Measurements from ENCODE around the gene CRYGS.

Gene CRYGS

DNA sequence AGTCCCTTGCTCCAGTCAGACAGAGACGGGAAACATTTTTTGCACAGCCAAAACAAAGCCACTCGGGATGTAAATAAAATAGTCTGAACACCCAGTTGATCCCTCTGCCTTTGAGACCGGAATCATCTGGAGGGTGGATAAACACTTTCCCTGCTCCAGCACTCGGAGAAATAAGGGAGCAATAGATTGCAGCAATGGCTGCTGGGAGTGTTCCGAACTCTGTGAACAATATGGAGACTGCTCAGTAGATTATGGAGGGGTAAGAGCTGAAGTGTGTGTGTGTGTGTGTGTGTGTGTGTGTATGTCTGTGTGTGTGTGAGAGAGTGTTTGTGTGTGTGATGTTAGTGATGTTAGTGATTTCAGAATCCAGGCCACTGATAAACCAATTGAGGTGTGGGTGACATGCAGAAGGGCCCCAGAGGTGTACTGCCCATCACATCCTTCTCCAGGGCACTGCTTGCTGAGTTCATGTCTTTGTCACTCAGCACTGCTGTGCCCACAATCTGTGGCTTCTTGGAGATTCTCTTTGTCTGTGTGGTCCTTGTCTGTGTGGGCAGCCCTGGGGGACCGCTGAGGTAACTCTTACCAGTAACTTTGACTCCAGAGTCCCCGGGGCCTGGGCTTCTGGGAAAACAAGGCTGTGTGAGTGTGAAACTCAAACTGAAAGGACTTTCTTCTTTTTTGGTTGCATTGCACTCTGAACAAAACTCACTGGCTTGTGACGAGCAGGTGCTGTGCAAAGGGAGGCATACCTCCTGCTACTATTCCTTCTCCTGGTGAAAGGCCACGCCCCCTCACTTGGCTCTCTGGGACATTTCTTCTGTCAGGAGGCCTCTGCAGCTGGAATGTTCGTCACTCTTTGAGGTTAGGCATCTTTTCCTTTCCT, 23.0 kb downstream of the CRYGS start:
- DNase-seq (ENCODE audit: low read depth), result no peak
- TF ChIP-seq CTCF (IDR thresholded peaks at IDR 0.05; ENCODE audit: low read depth, low read length), result no peak
- no peak overlapping the region for H3K4me3 ChIP-seq (ENCODE audit: low read depth, low read length)

DNA sequence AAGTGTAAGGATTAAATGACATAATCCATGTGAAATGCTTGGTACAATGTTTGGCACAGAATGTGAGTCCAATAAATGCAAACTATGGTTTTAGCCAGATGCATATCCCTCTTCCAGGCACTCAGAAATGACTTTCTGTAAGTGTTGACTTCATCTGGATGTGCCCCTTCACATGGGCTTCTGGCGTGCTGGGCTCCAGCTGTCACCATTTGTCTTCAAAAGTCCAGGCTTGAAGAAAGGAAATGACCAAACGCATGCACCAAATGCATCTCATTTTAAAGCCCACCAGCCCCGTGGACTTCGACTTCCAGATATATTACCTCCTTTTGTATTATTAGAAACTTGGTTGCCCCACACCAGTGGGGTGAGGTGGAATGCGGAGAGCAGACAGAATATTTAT, 23.7 kb downstream of the CRYGS start:
- TF ChIP-seq MYC (IDR thresholded peaks at IDR 0.05; ENCODE audit: low read depth, low read length) (no peak), CTCF (IDR thresholded peaks at IDR 0.05; ENCODE audit: low read depth, low read length) (no peak), MAX (IDR thresholded peaks at IDR 0.05; ENCODE audit: low read depth, low read length) (no peak), POLR2A (IDR thresholded peaks at IDR 0.05; ENCODE audit: extremely low read depth, insufficient read length) (no peak)

DNA sequence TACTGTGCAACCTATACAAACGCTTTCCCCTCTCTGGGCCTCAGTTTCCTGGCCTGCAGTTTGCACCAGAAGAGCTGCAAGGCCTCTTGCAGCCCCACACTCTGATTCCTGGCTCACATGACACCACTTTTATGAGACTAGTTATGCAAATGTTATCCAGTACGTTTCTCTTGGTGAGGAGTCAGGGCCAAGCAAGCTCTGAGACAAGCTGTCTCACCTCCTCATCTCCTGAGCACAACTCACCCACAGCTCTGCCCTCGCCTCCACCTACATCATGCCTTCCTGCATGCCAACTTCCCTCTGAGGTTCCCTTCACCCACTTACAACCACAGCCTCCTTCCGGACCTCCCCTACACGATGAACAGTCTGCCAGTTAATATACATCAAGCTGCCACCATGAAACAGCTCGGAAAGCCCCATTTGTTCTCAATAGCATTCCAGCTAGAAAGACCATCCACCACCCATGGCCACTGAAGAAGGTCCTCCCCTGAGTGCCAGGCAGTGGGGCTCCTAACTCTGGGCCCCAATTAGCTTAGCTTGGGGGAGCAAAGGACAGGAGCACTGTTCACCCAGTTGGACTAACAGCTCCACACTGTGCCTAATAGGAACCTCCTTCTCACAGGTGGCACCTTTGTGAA, 25.0 kb downstream of the CRYGS start:
- H3K4me3 ChIP-seq (ENCODE audit: low read depth, low read length), result no peak overlapping the region
- no peak for TF ChIP-seq CTCF (IDR thresholded peaks at IDR 0.05; ENCODE audit: low read depth, low read length)
- peak; percentile 32; the same call in 1 of the 2 replicates for TF ChIP-seq MAX (IDR thresholded peaks at IDR 0.05; ENCODE audit: low read depth, low read length)
- peak; percentile 81 for DNase-seq (ENCODE audit: low read depth)

More for the DNA sequence above, 23.7 kb downstream of the CRYGS start:
- no peak for DNase-seq (ENCODE audit: low read depth)
- H3K4me3 ChIP-seq (ENCODE audit: low read depth, low read length), result no peak overlapping the region

DNA sequence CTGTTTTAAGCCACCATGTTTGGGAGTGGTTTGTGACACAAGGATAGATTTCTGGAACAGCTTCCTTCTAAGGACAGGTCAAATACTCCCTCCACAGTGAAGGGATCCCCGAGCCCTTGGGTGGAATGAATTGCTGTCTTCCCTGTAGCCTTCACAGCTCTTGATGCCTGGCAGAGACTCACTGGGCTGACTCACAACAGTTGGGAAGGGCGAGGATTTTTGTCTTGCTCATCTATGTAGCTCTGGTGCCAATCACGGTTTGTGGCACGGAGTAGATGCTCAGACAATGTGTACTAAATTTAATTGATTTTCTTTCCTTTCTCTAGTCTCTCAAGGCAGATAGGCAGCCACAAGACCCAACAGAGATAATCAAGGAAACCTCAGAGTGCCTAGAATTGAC, 27.0 kb downstream of the CRYGS start:
- no peak overlapping the region for H3K4me3 ChIP-seq (ENCODE audit: low read depth, low read length)
- DNase-seq (ENCODE audit: low read depth), result no peak

DNA sequence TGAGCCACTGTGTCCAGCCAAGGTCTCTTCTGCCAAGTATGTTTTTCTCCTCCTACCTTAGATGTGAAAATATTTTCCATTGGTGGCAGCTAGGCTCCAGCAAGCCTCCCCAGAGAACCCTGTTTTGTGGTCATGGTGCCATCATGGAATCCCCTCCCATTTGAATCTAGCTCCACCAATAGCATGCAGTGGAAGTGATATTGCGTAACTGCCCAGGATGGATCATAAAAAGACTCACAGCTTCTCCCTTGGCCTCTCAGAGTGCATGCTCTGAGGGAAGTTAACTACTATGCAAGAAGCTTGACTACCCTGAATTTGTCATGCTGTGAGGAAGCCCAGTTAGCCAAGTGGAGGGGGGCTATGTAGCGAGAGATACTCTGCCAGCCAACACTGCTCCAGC, 27.5 kb downstream of the CRYGS start:
- TF ChIP-seq CTCF (IDR thresholded peaks at IDR 0.05; ENCODE audit: low read depth, low read length) (no peak), MAX (IDR thresholded peaks at IDR 0.05; ENCODE audit: low read depth, low read length) (no peak), POLR2A (IDR thresholded peaks at IDR 0.05; ENCODE audit: extremely low read depth, insufficient read length) (no peak), MYC (IDR thresholded peaks at IDR 0.05; ENCODE audit: low read depth, low read length) (no peak)
- peak; percentile 75 for DNase-seq (ENCODE audit: low read depth)
- H3K4me3 ChIP-seq (ENCODE audit: low read depth, low read length), result no peak overlapping the region

More for the DNA sequence above, 27.0 kb downstream of the CRYGS start:
- no peak for TF ChIP-seq CTCF (IDR thresholded peaks at IDR 0.05; ENCODE audit: low read depth, low read length)
- no peak for TF ChIP-seq MAX (IDR thresholded peaks at IDR 0.05; ENCODE audit: low read depth, low read length)
- TF ChIP-seq MYC (IDR thresholded peaks at IDR 0.05; ENCODE audit: low read depth, low read length), result no peak

Data from NB4 (cell line).